ENCODE data around the gene CLSTN2.
A peak's percentile ranks its signal among the peaks of the same experiment; 100 is the strongest.

CLSTN2 gene

GRCh38 chr3:139935016-139935865, at the start of gene CLSTN2:
CLSTN2 (plus strand) TSS chr3:139935185.
- peak; percentile 63 for DNase-seq

GRCh38 chr3:139887431-139887830, 47.6 kb upstream of the CLSTN2 start:
- no peak for DNase-seq

GRCh38 chr3:139888561-139889140, 46.3 kb upstream of the CLSTN2 start:
- DNase-seq = no peak

GRCh38 chr3:139893267-139893962, 41.6 kb upstream of the CLSTN2 start:
- DNase-seq = no peak

- no peak for DNase-seq
These were observed 40.9 kb upstream of the CLSTN2 start for GRCh38 chr3:139893963-139894642.

GRCh38 chr3:139894643-139894989, 40.4 kb upstream of the CLSTN2 start:
- no peak for DNase-seq

GRCh38 chr3:139897759-139898158, 37.2 kb upstream of the CLSTN2 start:
- no peak for DNase-seq

- no peak for DNase-seq
These were observed 28.6 kb upstream of the CLSTN2 start for GRCh38 chr3:139906418-139906817.

GRCh38 chr3:139909811-139910210, 25.2 kb upstream of the CLSTN2 start:
- DNase-seq = no peak

GRCh38 chr3:139916271-139916670, 18.7 kb upstream of the CLSTN2 start:
- DNase-seq = no peak

GRCh38 chr3:139917226-139917785, 17.7 kb upstream of the CLSTN2 start:
- DNase-seq = no peak

- no peak for DNase-seq
These were observed 6.1 kb upstream of the CLSTN2 start for GRCh38 chr3:139928708-139929505.

- no peak for DNase-seq
These were observed 4.8 kb upstream of the CLSTN2 start for GRCh38 chr3:139930211-139930610.

- DNase-seq = no peak
These were observed 1.2 kb upstream of the CLSTN2 start for GRCh38 chr3:139933766-139934165.

- peak; percentile 15 for DNase-seq
These were observed 371 bp upstream of the CLSTN2 start for GRCh38 chr3:139934613-139935015.

- no peak for DNase-seq
These were observed 1.2 kb downstream of the CLSTN2 start for GRCh38 chr3:139935866-139936817.

GRCh38 chr3:139937674-139938279, 2.8 kb downstream of the CLSTN2 start:
- peak; percentile 32 for DNase-seq

- DNase-seq = no peak
These were observed 4.8 kb downstream of the CLSTN2 start for GRCh38 chr3:139939681-139940190.

GRCh38 chr3:139940622-139941021, 5.6 kb downstream of the CLSTN2 start:
- DNase-seq = no peak

GRCh38 chr3:139941580-139941979, 6.6 kb downstream of the CLSTN2 start:
- no peak for DNase-seq
